ENCODE results near the gene DMBT1. TPM values are rescaled to one million over a fixed set of nuclear protein-coding genes. Genes with fewer than 3 reads are reported as not detected.

DMBT1 gene
- total RNA-seq, 2 experiments from 2014 or later: not detected

DNA sequence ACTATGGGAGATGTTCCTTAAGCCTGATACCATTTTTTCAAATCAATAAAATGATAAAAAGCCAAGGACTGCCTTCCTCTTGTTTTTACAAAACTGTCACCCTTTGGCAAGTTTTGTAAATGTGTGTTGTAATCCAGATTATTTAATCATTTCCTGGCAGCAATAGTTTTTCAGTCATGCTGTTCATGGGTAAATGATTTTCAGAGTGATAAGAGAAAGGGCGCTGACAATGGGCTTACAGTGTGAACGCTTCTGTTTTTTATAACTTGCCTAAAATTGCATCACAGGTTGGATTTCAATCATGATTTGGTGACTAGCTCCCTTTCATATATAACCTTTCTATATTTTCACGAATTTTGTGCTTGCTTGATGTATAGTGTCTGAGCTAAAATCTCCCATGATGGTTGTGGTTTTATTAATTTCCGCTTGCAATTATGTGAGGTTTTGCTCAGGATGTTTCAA is 19.0 kb upstream of the DMBT1 start:
- Histone ChIP-seq H3K79me2 (ENCODE audit: insufficient read depth, low read depth, low read length) (no peaks in the 10 kb centered on the region), H3K4me2 (ENCODE audit: low read length) (no peak overlapping the region), H3K36me3 (ENCODE audit: insufficient read depth, low read length) (no peaks in the 10 kb centered on the region), H3K27ac (ENCODE audit: low read depth, low read length, poor library complexity, severe bottlenecking) (no peak overlapping the region), H2AFZ (ENCODE audit: low read length) (no peak overlapping the region), H3K4me3 (ENCODE audit: low read depth, low read length, poor library complexity, severe bottlenecking) (no peak overlapping the region), H4K20me1 (ENCODE audit: insufficient read depth, low read length) (no peaks in the 10 kb centered on the region), H3K9me3 (ENCODE audit: low read length) (no peaks in the 10 kb centered on the region), H3K4me1 (ENCODE audit: insufficient read depth, low read length, poor library complexity, severe bottlenecking) (no peaks in the 10 kb centered on the region), H3K9me2 (ENCODE audit: insufficient read depth, low read length) (no peaks in the 10 kb centered on the region)
- DNase-seq (ENCODE audit: low spot score): no peak
- ChIA-PET POLR2A (no interaction called here), CTCF (ENCODE audit: unreplicated experiment) (no interaction called here)
- TF ChIP-seq EZH2phosphoT487 (IDR thresholded peaks at IDR 0.05; ENCODE audit: borderline replicate concordance, low read depth, low read length) (no peak), CTCF (conservative IDR thresholded peaks at IDR 0.05; ENCODE audit: low read length) (no peak)
- no TSS peak for BruUV-seq (replicated peaks)
- intact Hi-C loops (cut with micrococcal nuclease; ENCODE audit: unreplicated experiment): no loop called here

DNA sequence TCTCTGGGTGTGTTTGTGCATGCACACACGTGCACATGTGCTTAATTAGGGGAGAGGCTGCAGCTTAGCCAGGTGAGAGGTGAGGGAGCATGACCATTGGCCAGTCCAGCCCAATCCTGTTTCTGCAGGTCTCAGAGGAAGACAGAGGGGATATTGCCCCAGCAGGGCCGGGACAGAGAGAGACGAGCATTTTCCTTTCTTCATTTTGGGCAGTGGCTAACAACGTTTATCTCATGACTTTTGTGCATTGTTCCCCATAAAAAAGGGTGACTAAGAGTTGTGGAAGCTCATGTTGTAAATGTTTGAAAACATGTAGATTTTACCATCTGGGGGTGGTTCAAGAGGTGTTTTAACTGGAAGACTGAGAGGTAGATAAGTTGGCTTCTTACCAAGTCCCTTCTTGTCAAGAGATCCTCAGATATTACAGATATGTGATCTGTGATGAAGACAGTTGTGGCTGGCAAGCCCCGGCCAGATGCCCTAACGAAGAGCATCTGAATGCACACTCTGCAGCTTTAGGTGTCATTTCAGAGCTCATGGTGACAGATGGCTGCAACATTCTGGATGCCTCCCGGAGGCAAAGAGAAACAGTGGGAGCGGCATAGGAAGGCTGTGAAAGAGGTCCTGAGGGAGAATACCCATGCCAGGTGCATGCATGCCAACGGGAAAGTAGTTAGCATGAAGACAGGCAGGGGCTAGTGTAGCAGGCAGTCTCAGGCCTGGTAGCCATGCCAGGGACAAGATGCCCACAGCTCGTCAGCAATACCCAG is 16.7 kb upstream of the DMBT1 start:
- BruUV-seq (replicated peaks): no TSS peak
- no peak overlapping the region for H3K27ac ChIP-seq (ENCODE audit: low read depth, low read length, poor library complexity, severe bottlenecking)

More for the DNA sequence above, 16.7 kb upstream of the DMBT1 start:
- H3K36me3 ChIP-seq (ENCODE audit: insufficient read depth, low read length): no peaks in the 10 kb centered on the region
- intact Hi-C loops (cut with micrococcal nuclease; ENCODE audit: unreplicated experiment): no loop called here
- H3K4me2 ChIP-seq (ENCODE audit: low read length): no peak overlapping the region
- no peak for DNase-seq (ENCODE audit: low spot score)
- no peak overlapping the region for H2AFZ ChIP-seq (ENCODE audit: low read length)
- no peak overlapping the region for H3K4me3 ChIP-seq (ENCODE audit: low read depth, low read length, poor library complexity, severe bottlenecking)
- CTCF ChIA-PET (ENCODE audit: unreplicated experiment): no interaction called here
- TF ChIP-seq CTCF (conservative IDR thresholded peaks at IDR 0.05; ENCODE audit: low read length): no peak
- no peaks in the 10 kb centered on the region for H4K20me1 ChIP-seq (ENCODE audit: insufficient read depth, low read length)
- no peaks in the 10 kb centered on the region for H3K4me1 ChIP-seq (ENCODE audit: insufficient read depth, low read length, poor library complexity, severe bottlenecking)
- POLR2A ChIA-PET: no interaction called here
- no peaks in the 10 kb centered on the region for H3K9me2 ChIP-seq (ENCODE audit: insufficient read depth, low read length)
- H3K9me3 ChIP-seq (ENCODE audit: low read length): no peaks in the 10 kb centered on the region
- H3K79me2 ChIP-seq (ENCODE audit: insufficient read depth, low read depth, low read length): no peaks in the 10 kb centered on the region

Data from OCI-LY7 (cell line).